Ishikawa (cell line): Measurements from ENCODE around the gene RASGEF1B.
A peak's percentile ranks its signal among the peaks of the same experiment; 100 is the strongest.

ENCODE experiments used
- CEBPB ChIP-seq: IDR thresholded peaks from 2 replicates; pipeline ENCODE4 v1.6.1; 2012
- CREB1 ChIP-seq: IDR thresholded peaks from 2 replicates; pipeline ENCODE4 v1.6.1; 2012; ENCODE audit warnings: low read depth
- EGR1 ChIP-seq: IDR thresholded peaks from 2 replicates; pipeline ENCODE4 v1.6.1; 2012
- EP300 ChIP-seq: IDR thresholded peaks from 2 replicates; pipeline ENCODE4 v1.6.1; 2012; ENCODE audit warnings: borderline replicate concordance
- FOXM1 ChIP-seq: IDR thresholded peaks from 2 replicates; pipeline ENCODE4 v1.6.1; 2012; ENCODE audit warnings: low read depth, borderline replicate concordance
- NFIC ChIP-seq: IDR thresholded peaks from 2 replicates; pipeline ENCODE4 v1.6.1; 2012
- RAD21 ChIP-seq: IDR thresholded peaks from 2 replicates; pipeline ENCODE4 v1.6.1; 2012; ENCODE audit warnings: low read depth
- TAF1 ChIP-seq: IDR thresholded peaks from 2 replicates; pipeline ENCODE4 v1.6.1; 2012; ENCODE audit warnings: low read depth, mild to moderate bottlenecking
- TCF12 ChIP-seq: IDR thresholded peaks from 2 replicates; pipeline ENCODE4 v1.6.1; 2012; ENCODE audit warnings: low read depth
- TEAD4 ChIP-seq: IDR thresholded peaks from 2 replicates; pipeline ENCODE4 v1.6.1; 2012
- YY1 ChIP-seq: IDR thresholded peaks from 2 replicates; pipeline ENCODE4 v1.6.1; 2012; ENCODE audit warnings: low read depth
- ZBTB7A ChIP-seq: IDR thresholded peaks from 2 replicates; pipeline ENCODE4 v1.6.1; 2012; ENCODE audit warnings: low read depth
- TF ChIP-seq, protein P1 (sequence below): IDR thresholded peaks from 2 replicates; pipeline ENCODE4 v1.6.1; 2012; ENCODE audit warnings: low read depth, mild to moderate bottlenecking
- TF ChIP-seq, protein P2 (sequence below): IDR thresholded peaks from 2 replicates; pipeline ENCODE4 v1.6.1; 2012
- TF ChIP-seq, protein P3 (sequence below): IDR thresholded peaks from 2 replicates; pipeline ENCODE4 v1.6.1; 2012

Gene RASGEF1B

DNA sequence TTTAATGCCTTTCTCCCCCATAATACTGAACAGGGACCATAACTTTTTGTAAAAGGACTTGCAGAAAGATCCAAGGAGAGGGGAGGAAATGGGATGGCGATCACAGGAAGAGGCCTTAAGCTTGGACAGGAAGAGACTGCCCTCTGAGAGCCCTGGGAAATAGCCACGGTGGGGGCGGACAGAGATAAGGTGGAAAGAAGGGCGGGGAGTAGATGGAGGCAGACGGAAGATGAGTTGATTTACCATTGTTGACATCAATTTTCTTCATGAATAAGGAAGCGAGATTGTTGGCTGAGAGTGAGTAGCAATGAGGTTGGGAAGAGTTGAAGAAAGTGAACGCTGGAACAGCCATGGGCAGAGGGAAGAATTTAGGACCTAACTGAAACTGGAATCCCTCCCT, 63.4 kb downstream of the RASGEF1B start:
- TF ChIP-seq TAF1 (no peak), NFIC (no peak)

DNA sequence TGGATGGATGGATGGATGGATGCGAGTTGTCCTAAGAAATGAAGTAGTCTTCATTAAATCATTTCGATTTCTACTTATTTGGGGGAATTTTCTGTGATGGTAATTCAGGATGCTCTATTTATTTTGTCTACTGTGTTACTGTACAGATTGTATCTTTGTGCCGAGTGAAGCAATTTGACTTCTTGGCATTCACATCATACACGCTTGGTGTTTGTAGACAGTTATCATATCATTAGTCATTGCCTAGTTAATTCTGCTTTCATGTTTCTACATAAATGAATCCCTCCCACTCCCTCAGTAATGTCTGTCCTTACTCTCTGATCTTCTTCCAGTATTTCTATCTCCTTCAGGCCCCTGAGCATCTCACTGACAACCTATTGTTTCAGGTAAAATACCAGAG, 64.0 kb downstream of the RASGEF1B start:
- TF ChIP-seq RAD21: no peak
- TF ChIP-seq EGR1: no peak
- TF ChIP-seq, protein P1, sequence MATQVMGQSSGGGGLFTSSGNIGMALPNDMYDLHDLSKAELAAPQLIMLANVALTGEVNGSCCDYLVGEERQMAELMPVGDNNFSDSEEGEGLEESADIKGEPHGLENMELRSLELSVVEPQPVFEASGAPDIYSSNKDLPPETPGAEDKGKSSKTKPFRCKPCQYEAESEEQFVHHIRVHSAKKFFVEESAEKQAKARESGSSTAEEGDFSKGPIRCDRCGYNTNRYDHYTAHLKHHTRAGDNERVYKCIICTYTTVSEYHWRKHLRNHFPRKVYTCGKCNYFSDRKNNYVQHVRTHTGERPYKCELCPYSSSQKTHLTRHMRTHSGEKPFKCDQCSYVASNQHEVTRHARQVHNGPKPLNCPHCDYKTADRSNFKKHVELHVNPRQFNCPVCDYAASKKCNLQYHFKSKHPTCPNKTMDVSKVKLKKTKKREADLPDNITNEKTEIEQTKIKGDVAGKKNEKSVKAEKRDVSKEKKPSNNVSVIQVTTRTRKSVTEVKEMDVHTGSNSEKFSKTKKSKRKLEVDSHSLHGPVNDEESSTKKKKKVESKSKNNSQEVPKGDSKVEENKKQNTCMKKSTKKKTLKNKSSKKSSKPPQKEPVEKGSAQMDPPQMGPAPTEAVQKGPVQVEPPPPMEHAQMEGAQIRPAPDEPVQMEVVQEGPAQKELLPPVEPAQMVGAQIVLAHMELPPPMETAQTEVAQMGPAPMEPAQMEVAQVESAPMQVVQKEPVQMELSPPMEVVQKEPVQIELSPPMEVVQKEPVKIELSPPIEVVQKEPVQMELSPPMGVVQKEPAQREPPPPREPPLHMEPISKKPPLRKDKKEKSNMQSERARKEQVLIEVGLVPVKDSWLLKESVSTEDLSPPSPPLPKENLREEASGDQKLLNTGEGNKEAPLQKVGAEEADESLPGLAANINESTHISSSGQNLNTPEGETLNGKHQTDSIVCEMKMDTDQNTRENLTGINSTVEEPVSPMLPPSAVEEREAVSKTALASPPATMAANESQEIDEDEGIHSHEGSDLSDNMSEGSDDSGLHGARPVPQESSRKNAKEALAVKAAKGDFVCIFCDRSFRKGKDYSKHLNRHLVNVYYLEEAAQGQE: no peak
- TF ChIP-seq TEAD4: no peak
- no peak for TF ChIP-seq CEBPB
- TF ChIP-seq TAF1: no peak
- TF ChIP-seq CREB1: no peak
- TF ChIP-seq TCF12: no peak
- TF ChIP-seq NFIC: no peak
- TF ChIP-seq YY1: no peak
- TF ChIP-seq FOXM1: no peak

DNA sequence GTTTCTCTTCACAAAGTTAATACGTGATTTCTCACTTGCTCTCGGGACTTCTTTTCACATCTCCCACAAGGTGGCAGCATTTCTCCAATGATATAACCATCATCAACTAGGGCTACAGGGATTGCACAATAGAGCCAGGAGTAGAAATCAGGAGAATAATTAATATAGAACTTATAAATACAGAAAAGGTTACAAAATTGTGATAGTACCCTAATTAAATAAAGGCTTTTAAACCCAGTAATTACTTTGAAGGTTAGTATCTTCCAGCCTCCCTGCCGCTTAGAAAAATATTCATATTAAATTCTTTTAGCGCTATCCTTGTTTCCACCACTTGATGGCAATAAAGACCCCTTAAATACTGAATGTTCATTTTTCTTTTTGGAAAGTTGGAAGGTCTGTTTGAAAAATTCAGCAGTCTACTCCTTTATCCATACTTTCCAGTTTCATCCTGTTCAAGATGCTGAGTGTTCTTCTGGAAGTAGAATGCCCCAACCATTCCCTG, 65.8 kb downstream of the RASGEF1B start:
- TF ChIP-seq TCF12 (no peak), EGR1 (no peak), YY1 (no peak), ZBTB7A (no peak), CEBPB (peak; percentile 98), EP300 (no peak), FOXM1 (no peak), RAD21 (peak; percentile 77), TAF1 (no peak), NFIC (no peak), CREB1 (no peak)
- TF ChIP-seq, protein P2, sequence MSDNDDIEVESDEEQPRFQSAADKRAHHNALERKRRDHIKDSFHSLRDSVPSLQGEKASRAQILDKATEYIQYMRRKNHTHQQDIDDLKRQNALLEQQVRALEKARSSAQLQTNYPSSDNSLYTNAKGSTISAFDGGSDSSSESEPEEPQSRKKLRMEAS: no peak
- TF ChIP-seq, protein P1: no peak
- TF ChIP-seq, protein P3, sequence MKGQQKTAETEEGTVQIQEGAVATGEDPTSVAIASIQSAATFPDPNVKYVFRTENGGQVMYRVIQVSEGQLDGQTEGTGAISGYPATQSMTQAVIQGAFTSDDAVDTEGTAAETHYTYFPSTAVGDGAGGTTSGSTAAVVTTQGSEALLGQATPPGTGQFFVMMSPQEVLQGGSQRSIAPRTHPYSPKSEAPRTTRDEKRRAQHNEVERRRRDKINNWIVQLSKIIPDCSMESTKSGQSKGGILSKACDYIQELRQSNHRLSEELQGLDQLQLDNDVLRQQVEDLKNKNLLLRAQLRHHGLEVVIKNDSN: no peak

DNA sequence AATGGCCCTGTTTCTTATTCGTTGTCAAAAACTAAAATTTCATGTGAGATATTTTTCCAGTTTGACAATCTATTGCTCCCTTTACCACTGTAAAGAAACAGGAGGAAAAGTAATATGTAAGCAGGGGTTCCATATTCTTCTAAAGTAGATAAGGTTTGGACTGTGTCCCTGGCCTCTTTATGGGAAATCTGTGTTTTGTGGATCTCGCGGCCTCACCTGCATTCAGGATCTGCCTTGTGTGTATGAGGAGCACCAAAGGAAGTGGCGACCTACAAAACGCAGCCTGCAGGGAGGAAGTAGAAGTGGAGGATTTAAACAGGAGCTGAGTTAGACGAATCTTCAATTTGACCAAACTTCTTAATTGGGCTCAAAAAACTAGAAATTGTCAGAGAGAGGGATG, 67.0 kb downstream of the RASGEF1B start:
- TF ChIP-seq CREB1 (no peak), EP300 (no peak), NFIC (no peak), CEBPB (no peak), TAF1 (no peak), RAD21 (no peak), TCF12 (no peak), EGR1 (no peak), ZBTB7A (no peak)
- TF ChIP-seq, protein P1: no peak

DNA sequence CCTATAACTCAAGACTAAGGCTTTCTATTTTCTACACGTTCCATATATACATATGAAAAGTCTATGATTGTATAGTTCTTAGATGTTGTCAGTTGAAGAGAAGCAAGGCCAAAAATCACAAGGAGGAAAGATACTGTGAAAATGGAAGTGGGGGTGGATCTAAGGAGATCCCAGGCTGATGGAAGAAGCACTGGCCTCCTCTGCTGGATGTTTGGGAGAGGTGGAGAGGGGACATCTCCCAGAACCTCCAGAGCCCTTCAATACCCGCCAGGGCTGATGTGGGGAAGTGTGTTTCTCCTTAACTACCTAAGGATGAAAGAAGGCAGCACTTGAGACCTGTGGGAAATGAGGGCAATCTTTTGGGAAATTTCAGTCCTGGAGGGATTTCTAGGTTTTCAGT, 67.4 kb downstream of the RASGEF1B start:
- TF ChIP-seq TAF1 (no peak), EGR1 (no peak), YY1 (no peak), EP300 (no peak), CREB1 (no peak), FOXM1 (no peak), TCF12 (no peak), ZBTB7A (no peak), RAD21 (no peak), TEAD4 (no peak), CEBPB (no peak), NFIC (no peak)
- TF ChIP-seq, protein P1: no peak
- TF ChIP-seq, protein P3: no peak
- TF ChIP-seq, protein P2: no peak
